Gastrocnemius medialis (tissue), 4 donors: ENCODE measurements around the gene TASL.

Experiments used
- POLR2A ChIP-seq, 2 donors: fragments of 450-650 bp; IDR thresholded peaks; one replicate each; pipeline ENCODE4 v1.6.1; 2017; ENCODE audit warnings: antibody characterized with exemption in 2 of 2, mild to moderate bottlenecking in 2 of 2, moderate library complexity in 2 of 2
- TF ChIP-seq, protein P1 (sequence below), 5 experiments: fragments of 450-650 bp in 3 of 5; fragments of 200-600 bp in 2 of 5; sonication (generic) in 2 of 5; IDR thresholded peaks in 4 of 5; conservative IDR thresholded peaks in 1 of 5; 1 replicate in 4 of 5; 2 replicates in 1 of 5; pipeline ENCODE4 v1.5.1; 2016 to 2019; ENCODE audit warnings: antibody characterized with exemption in 5 of 5, mild to moderate bottlenecking in 3 of 5, moderate library complexity in 3 of 5

DNA sequence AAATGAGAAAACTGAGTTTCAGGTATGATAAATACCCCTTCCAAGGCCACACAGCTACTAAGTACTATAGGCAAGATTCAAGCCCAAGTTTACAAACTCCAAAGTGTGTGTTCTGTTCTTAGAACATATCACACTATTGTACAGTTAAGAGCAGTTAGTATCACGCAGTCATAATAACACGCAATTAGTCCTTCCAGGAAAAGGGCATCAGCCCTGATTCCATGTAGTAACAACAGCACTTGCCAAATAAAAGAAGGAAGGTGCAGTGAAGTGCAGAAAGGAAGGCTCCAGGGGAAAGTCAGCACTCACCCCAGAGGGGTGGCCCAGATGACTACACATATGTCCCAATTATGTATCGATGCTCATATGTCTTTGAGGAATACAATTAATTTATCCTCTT is 4.4 kb downstream of the TASL start:
- TF ChIP-seq, protein P1, sequence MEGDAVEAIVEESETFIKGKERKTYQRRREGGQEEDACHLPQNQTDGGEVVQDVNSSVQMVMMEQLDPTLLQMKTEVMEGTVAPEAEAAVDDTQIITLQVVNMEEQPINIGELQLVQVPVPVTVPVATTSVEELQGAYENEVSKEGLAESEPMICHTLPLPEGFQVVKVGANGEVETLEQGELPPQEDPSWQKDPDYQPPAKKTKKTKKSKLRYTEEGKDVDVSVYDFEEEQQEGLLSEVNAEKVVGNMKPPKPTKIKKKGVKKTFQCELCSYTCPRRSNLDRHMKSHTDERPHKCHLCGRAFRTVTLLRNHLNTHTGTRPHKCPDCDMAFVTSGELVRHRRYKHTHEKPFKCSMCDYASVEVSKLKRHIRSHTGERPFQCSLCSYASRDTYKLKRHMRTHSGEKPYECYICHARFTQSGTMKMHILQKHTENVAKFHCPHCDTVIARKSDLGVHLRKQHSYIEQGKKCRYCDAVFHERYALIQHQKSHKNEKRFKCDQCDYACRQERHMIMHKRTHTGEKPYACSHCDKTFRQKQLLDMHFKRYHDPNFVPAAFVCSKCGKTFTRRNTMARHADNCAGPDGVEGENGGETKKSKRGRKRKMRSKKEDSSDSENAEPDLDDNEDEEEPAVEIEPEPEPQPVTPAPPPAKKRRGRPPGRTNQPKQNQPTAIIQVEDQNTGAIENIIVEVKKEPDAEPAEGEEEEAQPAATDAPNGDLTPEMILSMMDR (IDR thresholded peaks at IDR 0.05 in 4 of 5, conservative IDR thresholded peaks at IDR 0.05 in 1 of 5), result no peak
- TF ChIP-seq POLR2A (IDR thresholded peaks at IDR 0.05), result no peak
